Measurements from ENCODE around the gene ADISSP. TPM values are rescaled to one million over a fixed set of nuclear protein-coding genes. Genes with fewer than 3 reads are reported as not detected.
A peak's percentile ranks its signal among the peaks of the same experiment; 100 is the strongest.

The ADISSP gene
- total and polyA plus RNA-seq, 2 of the 13 experiments (the other 11 are each of a cell fraction or from before 2014, with no cell fraction given) = 38.3 to 90.6 TPM

GRCh38 chr20:3795511-3796468 is 28.2 kb upstream of the ADISSP start, which contains the start of gene CDC25B (continued):
- TF ChIP-seq ARNT (IDR thresholded peaks at IDR 0.05) = no peak
- no peak for TF ChIP-seq PREB (CRISPR knock-in tag; IDR thresholded peaks at IDR 0.05)
- no peak for TF ChIP-seq BRD4 (CRISPR knock-in tag; IDR thresholded peaks at IDR 0.05)
- peak; percentile 80; the same call in 1 of the 2 replicates for TF ChIP-seq ZNF816 (CRISPR knock-in tag; IDR thresholded peaks at IDR 0.05; ENCODE audit: borderline replicate concordance)
- no peak for TF ChIP-seq HNRNPH1 (optimal IDR thresholded peaks at IDR 0.05; ENCODE audit: low read depth, low read length)
- TF ChIP-seq AFF4 (CRISPR knock-in tag; IDR thresholded peaks at IDR 0.05) = no peak; the same call in 1 of the 2 replicates
- TF ChIP-seq IKZF5 (CRISPR knock-in tag; IDR thresholded peaks at IDR 0.05) = peak; percentile 74
- no peak for TF ChIP-seq MBNL3 (CRISPR knock-in tag; conservative IDR thresholded peaks at IDR 0.05)
- TF ChIP-seq JUN (CRISPR knock-in tag; IDR thresholded peaks at IDR 0.05) = peak; percentile 83
- TF ChIP-seq REST (IDR thresholded peaks at IDR 0.05; ENCODE audit: borderline replicate concordance in 1 of 2, low read depth in 1 of 2, low read length in 2 of 2) = no peak; a peak in 1 of 4 replicates
- TF ChIP-seq IKZF4 (CRISPR knock-in tag; IDR thresholded peaks at IDR 0.05; ENCODE audit: borderline replicate concordance, low read depth, not compliant biosample characterization) = no peak
- peak; percentile 51 for TF ChIP-seq SP2 (CRISPR knock-in tag; IDR thresholded peaks at IDR 0.05)
- no peak for TF ChIP-seq ZNF737 (CRISPR knock-in tag; IDR thresholded peaks at IDR 0.05; ENCODE audit: borderline replicate concordance)
- TF ChIP-seq ARID2 (CRISPR knock-in tag; IDR thresholded peaks at IDR 0.05; ENCODE audit: borderline replicate concordance) = no peak; the same call in 1 of the 2 replicates
- peak; percentile 60 for TF ChIP-seq UBTF (CRISPR knock-in tag; IDR thresholded peaks at IDR 0.05)

All from HepG2 (cell line).